ENCODE data around the gene MPHOSPH6. TPM values are rescaled to one million over a fixed set of nuclear protein-coding genes. Genes with fewer than 3 reads are reported as not detected.

Gene MPHOSPH6
- total RNA-seq, 1 donor, result 32.7 TPM

DNA sequence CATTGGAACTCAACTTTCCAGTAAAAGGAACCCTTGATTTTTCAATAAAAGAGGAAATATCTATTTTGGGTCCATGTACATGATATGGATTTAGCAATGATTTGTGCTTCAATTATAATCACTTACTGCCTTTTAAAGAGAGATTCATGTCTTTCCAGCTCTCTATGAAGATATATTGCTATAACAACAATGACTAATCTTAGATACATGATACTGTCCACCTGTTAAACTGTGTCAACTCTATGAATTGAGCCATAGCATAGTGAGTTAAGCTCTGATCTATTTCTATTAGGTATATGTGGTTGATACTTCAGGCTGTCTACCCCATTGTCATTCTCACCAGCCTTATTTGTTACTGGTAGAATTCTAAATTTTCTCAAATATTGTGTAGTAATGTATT lies 15.0 kb upstream of the MPHOSPH6 start:
- no peak overlapping the region for H3K4me3 ChIP-seq (ENCODE audit: low read depth, low read length)
- TF ChIP-seq, protein P1, sequence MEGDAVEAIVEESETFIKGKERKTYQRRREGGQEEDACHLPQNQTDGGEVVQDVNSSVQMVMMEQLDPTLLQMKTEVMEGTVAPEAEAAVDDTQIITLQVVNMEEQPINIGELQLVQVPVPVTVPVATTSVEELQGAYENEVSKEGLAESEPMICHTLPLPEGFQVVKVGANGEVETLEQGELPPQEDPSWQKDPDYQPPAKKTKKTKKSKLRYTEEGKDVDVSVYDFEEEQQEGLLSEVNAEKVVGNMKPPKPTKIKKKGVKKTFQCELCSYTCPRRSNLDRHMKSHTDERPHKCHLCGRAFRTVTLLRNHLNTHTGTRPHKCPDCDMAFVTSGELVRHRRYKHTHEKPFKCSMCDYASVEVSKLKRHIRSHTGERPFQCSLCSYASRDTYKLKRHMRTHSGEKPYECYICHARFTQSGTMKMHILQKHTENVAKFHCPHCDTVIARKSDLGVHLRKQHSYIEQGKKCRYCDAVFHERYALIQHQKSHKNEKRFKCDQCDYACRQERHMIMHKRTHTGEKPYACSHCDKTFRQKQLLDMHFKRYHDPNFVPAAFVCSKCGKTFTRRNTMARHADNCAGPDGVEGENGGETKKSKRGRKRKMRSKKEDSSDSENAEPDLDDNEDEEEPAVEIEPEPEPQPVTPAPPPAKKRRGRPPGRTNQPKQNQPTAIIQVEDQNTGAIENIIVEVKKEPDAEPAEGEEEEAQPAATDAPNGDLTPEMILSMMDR (IDR thresholded peaks at IDR 0.05; ENCODE audit: insufficient read depth, low read length), result no peak
- DNase-seq (ENCODE audit: low read depth), result no peak

DNA sequence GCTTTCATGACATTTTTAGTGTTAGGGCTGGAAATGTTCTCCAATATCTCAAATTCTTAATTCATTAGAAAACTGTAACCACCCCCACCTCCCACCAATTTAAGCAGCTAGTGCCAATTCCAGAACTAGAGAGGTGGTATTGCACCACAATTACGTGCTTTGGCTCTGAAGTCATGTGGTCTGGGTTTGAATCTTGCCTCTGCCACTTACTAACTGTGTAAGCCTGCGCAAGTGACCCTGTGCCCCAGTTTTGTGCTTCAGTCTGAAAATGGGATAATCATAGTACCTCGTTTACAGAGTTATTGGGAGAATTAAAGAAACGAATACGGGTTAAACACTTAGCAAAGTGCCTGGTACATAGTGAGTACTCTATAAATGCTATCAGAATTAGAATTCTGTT lies 14.2 kb upstream of the MPHOSPH6 start:
- H3K4me3 ChIP-seq (ENCODE audit: low read depth, low read length), result no peak overlapping the region
- TF ChIP-seq, protein P1 (IDR thresholded peaks at IDR 0.05; ENCODE audit: insufficient read depth, low read length), result no peak
- no peak for DNase-seq (ENCODE audit: low read depth)

DNA sequence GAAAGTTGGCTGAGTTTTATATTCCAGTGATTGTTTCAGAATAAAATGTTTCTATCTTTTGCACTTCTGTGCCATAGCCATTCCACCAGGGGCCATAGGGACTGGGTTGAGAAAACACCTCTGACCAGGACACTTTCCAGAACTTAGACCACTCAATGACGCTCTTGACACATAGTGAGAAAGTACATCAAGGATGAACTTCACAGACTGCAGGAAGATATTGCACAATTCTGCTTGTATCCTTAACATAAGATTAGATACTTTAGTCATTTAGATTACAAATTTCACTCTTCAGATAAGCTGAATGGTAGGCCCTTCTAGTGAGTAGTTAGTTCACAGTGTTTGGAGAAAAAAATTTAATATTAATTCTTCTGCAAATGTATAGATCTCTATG lies 13.0 kb upstream of the MPHOSPH6 start:
- H3K4me3 ChIP-seq (ENCODE audit: low read depth, low read length), result no peak overlapping the region
- DNase-seq (ENCODE audit: low read depth), result no peak
- TF ChIP-seq, protein P1 (IDR thresholded peaks at IDR 0.05; ENCODE audit: insufficient read depth, low read length), result no peak

DNA sequence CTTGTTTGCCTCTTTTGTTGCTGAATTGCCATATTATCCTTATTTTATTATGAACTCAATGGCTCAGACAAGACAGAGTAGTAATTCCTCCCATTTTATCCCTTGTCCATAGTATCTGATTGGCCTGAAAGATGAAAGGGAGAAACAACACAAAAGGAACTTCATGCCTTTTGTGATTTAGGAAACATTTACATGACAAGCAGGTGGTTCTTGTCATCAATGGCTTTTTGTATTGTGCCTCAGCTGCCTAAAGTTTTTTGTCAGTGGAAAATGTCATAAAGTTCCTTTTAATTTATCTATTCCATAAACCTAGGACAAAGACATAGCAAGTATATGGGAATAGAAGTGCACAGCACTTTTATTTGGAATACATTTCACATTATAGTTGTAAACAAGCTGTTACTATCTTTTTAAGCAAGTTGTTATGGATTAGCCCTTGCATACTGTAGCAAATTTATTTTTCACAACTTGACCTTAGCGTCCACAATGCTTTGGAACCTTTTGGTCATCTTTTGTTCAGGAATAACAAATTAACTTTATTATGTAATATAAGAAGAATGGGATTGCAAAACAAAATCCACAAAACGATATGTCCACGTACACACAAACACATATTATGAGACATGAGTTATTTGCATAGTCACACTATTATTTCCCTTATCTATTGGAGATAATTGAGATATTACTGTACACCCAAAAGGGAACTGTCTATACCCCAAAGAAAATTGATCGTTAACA lies 12.4 kb upstream of the MPHOSPH6 start:
- H3K4me3 ChIP-seq (ENCODE audit: low read depth, low read length), result no peak overlapping the region
- no peak for DNase-seq (ENCODE audit: low read depth)
- TF ChIP-seq, protein P1 (IDR thresholded peaks at IDR 0.05; ENCODE audit: insufficient read depth, low read length), result no peak

DNA sequence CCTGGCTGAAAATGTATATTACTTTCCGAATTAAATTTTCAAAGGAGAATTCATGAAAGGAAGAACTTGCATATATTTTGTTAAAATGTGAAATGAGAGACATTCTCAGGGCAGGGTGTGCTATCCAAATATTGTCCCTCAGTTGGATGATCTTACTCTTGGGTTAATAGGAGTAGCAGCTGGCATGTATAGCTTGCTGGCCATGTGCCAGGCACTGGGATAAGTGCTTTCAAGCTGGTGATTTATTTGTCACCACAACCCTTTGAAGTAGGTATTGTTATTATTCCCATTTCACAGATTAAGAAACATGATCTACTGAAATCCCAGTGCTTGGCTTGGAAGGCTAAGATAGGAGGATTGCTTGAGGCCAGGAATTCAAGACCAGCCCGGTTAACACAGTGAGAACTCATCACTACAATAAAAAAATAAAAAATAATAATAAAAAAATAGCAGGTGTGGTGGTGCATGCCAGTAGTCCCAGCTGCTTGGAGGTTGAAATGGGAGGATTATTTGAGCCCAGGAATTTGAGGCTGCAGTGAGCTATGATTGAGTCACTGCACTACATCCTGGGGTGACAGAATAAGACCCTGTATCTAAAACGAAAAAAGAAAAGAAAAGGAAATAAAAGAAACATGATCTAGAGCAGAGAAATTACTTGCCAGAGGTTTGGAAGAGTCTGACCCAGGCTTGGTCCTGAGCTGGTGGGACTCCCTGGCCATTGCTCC lies 11.6 kb upstream of the MPHOSPH6 start:
- no peak for DNase-seq (ENCODE audit: low read depth)
- TF ChIP-seq, protein P1 (IDR thresholded peaks at IDR 0.05; ENCODE audit: insufficient read depth, low read length), result no peak
- H3K4me3 ChIP-seq (ENCODE audit: low read depth, low read length), result no peak overlapping the region

DNA sequence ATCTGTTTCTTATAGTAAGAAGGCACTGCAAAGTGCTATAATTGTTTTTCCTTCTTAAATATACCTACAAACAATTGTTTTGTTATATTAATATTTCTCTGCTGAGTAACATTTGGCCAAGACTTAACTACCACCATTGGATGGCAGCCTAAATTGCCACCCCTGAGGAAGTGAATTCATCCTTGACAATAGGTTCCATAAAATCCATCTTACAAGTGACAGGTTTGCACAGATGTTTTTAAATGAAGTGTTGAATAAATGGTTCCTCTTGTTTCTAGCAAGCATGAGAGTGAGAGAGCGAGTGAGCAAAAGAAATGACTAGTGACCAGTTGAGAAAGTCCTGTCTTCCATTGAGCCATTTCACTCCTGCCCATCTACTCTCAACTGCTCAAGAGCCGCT lies 8.3 kb upstream of the MPHOSPH6 start:
- H3K4me3 ChIP-seq (ENCODE audit: low read depth, low read length), result no peak overlapping the region
- no peak for DNase-seq (ENCODE audit: low read depth)
- TF ChIP-seq, protein P1 (IDR thresholded peaks at IDR 0.05; ENCODE audit: insufficient read depth, low read length), result no peak

Measured in fibroblast of the aortic adventitia (primary cell).